Right lobe of liver (tissue), 4 donors: ENCODE results near the gene REV3L.

Experiments
- POLR2A ChIP-seq: fragments of 450-650 bp; IDR thresholded peaks from one replicate; pipeline ENCODE4 v1.6.1; 2017; ENCODE audit warnings: antibody characterized with exemption, mild to moderate bottlenecking
- TF ChIP-seq, protein P1 (sequence below), 4 donors: fragments of 200-600 bp in 3 of 4; fragments of 450-650 bp in 1 of 4; IDR thresholded peaks; one replicate each; pipeline versions ENCODE4 v1.5.1 to v1.8.0; 2016 to 2022; ENCODE audit warnings: antibody characterized with exemption in 4 of 4, mild to moderate bottlenecking in 2 of 4
- donor health status: DM: no; HTN: no; CAD: no.
- donor health status: DM: no; HTN: no; CAD: no.
- donor health status: DM: no; HTN: yes; CAD: no.

DNA sequence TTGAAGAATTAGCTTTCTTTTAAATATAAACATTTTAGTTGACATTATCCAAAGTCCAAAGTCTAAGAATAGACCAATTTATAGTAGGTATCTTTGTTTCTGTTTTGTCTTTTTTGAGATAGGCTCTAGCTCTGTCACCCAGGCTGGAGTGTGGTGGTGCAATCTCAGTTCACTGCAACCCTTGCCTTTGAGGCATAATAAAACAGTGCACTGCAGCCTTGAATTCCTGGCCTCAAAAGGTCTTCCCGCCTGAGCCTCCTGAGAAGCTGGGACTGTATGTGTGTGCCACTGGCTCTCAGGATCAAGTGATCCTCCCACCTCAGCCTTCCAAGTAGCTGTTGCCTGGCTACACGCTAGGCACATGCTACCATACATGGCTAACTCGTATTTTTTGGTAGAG is 135.4 kb downstream of the REV3L start:
- TF ChIP-seq, protein P1, sequence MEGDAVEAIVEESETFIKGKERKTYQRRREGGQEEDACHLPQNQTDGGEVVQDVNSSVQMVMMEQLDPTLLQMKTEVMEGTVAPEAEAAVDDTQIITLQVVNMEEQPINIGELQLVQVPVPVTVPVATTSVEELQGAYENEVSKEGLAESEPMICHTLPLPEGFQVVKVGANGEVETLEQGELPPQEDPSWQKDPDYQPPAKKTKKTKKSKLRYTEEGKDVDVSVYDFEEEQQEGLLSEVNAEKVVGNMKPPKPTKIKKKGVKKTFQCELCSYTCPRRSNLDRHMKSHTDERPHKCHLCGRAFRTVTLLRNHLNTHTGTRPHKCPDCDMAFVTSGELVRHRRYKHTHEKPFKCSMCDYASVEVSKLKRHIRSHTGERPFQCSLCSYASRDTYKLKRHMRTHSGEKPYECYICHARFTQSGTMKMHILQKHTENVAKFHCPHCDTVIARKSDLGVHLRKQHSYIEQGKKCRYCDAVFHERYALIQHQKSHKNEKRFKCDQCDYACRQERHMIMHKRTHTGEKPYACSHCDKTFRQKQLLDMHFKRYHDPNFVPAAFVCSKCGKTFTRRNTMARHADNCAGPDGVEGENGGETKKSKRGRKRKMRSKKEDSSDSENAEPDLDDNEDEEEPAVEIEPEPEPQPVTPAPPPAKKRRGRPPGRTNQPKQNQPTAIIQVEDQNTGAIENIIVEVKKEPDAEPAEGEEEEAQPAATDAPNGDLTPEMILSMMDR (IDR thresholded peaks at IDR 0.05), result no peak
- no peak for TF ChIP-seq POLR2A
